GM12892 (cell line): ENCODE data around the gene BICDL2.

Experiments
- DNase-seq: peaks from one replicate; pipeline ENCODE4 v3.0.0; 2011; ENCODE audit not compliant: insufficient read length
- FAIRE-seq: peaks from 2 replicates; lab custom pipeline; 2011; peaks lifted over from hg19 to GRCh38; lab: Jason Lieb, UNC
- POLR2A ChIP-seq: IDR thresholded peaks from 2 replicates; pipeline ENCODE4 v1.6.1; 2011; ENCODE audit warnings: low read depth, low read length, control low read depth
- POLR2AphosphoS5 ChIP-seq: IDR thresholded peaks from 2 replicates; pipeline ENCODE4 v1.6.1; 2011; ENCODE audit warnings: low read depth, low read length, control low read depth
- TAF1 ChIP-seq: IDR thresholded peaks from 2 replicates; pipeline ENCODE4 v1.6.1; 2011; ENCODE audit warnings: low read depth, mild to moderate bottlenecking, control low read depth, low read length, borderline replicate concordance

Gene BICDL2

DNA sequence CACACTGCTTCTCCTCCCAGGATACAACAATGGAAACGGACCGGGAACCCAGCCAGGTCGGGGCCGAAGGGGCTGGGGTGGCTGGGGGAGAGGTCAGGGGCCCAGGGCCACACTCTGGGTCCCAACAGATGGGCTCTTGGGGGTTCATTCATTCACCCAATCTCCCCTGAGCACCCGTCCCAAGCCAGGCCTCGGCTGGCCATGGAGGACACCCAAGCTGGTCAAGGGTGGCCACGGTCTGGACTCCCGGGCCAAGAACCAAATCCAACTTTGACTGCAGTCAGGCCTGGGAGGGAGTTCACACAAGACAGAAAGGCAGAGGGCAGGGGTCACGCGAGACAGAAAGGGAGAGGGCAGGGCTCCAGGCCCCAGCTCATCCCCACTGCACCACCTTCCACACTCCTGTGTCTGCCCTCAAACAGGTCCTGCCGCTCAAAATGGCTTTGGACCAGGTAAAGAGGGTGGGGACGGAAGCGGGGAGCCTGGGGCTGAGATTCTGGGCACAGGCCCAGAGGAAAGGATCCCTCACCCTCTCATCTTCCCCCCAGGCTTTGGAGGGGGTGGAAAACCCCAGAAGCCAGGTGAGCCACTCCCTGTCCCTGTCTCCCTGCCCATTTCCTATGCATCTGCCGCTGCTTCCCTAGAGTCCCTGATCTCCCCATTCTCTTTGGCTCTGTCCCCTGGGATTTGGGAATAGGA, 44.2 kb downstream of the BICDL2 start:
- TF ChIP-seq POLR2A, result no peak
- no peak for TF ChIP-seq POLR2AphosphoS5
- no peak for TF ChIP-seq TAF1
- DNase-seq (no peak), FAIRE-seq (no peak)

DNA sequence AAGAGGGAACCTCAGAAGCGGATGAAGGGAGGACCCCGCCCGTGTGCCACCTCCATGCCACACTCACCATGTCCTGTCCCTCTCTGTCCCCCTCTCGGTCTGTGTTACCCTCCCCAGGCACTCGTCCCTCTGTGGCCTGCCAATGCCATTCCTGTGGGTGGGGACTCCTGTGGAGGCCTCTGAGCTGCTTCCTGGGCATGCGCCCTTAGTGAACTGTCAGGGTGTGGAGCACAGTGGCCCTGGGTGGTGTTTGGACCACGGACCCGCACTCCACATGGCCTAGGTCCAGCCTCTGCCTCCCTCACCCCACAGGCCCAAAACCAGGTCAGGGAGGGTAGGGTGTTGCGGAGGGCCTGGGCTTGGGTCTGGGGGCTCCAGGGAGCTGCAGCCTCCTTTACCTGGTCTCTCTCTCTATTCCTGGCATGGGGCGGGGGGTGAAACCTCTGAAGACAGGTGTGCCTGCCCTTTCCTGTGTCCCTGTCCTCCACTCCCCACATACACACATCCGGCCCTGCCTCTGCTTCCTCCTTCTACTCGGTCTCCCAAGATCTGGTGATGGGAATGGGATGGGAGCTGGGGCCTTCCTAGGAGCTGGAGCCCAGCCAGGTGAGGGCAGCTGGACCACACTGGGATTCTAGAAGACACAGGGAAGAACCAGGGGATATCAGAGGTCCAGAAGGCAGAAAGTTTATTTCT, 45.0 kb downstream of the BICDL2 start:
- TF ChIP-seq TAF1 (no peak), POLR2A (no peak), POLR2AphosphoS5 (no peak)
- FAIRE-seq, result no peak

GRCh38 chr16:2990891-2991290, 45.9 kb downstream of the BICDL2 start:
- TF ChIP-seq TAF1, result no peak
- no peak for TF ChIP-seq POLR2A
- no peak for TF ChIP-seq POLR2AphosphoS5
- DNase-seq, result no peak
- no peak for FAIRE-seq

More for the DNA sequence above, 45.0 kb downstream of the BICDL2 start:
- no peak for DNase-seq

DNA sequence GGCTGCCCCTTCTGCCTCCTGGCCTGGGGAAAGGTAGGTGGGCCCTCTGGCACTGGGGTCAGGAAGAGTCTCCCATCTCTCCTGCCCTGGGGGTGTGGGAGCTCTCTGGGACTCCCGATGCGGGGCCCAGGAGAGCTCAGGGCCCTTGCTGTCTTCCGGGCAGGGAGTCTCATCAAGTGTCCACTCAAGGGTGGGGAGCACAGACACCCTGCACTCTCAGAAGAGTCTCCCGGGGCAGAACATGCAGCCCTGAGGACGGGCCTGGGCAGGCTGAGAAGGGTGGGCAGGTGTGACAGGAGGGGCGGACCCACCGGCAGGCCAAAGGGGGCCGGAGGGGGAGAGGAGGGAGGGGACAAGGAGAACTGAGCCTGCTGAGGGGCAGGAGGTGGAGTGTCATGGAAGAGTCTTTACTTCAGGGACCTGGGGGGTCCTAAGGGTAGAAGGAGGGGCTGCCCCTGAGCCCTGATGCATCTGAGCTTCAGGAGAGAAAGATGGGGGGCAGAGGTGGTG, 48.1 kb downstream of the BICDL2 start:
- FAIRE-seq (no peak), DNase-seq (no peak)
- TF ChIP-seq POLR2A (no peak), POLR2AphosphoS5 (no peak), TAF1 (no peak)

DNA sequence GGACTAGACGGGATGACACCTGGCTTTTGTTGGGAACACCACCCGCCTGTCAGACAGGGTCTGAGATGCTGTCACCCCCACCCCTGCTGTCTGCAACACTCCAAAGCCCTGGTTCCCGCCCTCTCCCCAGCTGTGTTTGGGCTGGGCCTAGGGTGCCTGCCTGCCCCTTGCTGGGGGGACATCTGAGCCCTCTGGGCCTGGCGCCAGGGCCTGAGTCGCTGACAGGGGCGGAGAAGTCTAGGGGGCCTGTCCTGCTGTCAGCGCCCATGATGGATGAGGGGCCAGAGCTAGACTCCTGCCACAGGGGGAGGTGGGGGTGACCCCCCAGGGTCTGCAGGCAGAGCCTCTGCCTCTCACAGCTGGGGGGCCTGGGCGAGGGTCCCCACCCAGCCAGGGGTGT, 48.9 kb downstream of the BICDL2 start:
- TF ChIP-seq POLR2A (no peak), TAF1 (no peak), POLR2AphosphoS5 (no peak)
- FAIRE-seq, result no peak
- DNase-seq, result no peak

GRCh38 chr16:2987286-2987685, 49.5 kb downstream of the BICDL2 start:
- FAIRE-seq (no peak), DNase-seq (no peak)
- TF ChIP-seq TAF1 (no peak), POLR2A (no peak), POLR2AphosphoS5 (no peak)

DNA sequence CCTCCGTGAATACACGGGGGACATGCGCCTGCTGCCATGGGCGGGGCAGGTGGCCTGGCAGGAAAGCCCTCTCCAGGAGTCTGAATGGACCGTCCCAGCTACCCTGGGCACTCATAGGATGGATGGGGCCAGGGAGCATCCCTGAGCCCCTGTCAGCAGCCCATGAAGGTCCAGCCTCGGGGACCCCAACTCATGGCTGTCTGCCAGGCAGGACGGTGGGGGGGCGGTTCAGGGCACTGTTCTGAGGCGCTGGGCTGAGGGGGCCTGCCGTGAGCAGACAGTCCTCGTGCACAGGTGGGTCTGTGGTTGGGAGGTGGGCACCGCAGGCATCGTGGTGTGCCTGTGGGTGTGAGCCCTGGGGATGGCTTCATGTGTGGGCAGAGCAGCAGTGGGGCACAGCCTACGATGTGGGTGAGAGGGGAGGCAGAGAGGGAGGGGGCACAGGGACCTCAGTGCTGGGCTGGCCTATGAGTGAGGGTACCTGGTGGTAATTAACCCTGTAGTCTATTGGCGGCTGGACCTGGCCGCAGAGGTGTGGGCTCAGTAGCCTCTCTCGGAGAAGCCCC, 50.0 kb downstream of the BICDL2 start:
- DNase-seq, result no peak
- no peak for FAIRE-seq
- TF ChIP-seq TAF1 (no peak), POLR2A (no peak), POLR2AphosphoS5 (no peak)

GRCh38 chr16:2985893-2986355, 50.8 kb downstream of the BICDL2 start:
- FAIRE-seq, result no peak
- TF ChIP-seq TAF1, result no peak
- no peak for TF ChIP-seq POLR2A
- no peak for TF ChIP-seq POLR2AphosphoS5
- no peak for DNase-seq

GRCh38 chr16:2985462-2985861, 51.3 kb downstream of the BICDL2 start:
- FAIRE-seq (no peak), DNase-seq (no peak)
- TF ChIP-seq POLR2AphosphoS5 (no peak), POLR2A (no peak), TAF1 (no peak)

GRCh38 chr16:2983706-2984136, 53.0 kb downstream of the BICDL2 start:
- peak; percentile 89 for DNase-seq
- TF ChIP-seq TAF1 (no peak), POLR2A (no peak), POLR2AphosphoS5 (no peak)
- peak; percentile 69 for FAIRE-seq

- DNase-seq, result no peak
- TF ChIP-seq TAF1 (no peak), POLR2AphosphoS5 (no peak), POLR2A (no peak)
- FAIRE-seq, result no peak
Measured at GRCh38 chr16:2982402-2982801, 54.3 kb downstream of the BICDL2 start.

DNA sequence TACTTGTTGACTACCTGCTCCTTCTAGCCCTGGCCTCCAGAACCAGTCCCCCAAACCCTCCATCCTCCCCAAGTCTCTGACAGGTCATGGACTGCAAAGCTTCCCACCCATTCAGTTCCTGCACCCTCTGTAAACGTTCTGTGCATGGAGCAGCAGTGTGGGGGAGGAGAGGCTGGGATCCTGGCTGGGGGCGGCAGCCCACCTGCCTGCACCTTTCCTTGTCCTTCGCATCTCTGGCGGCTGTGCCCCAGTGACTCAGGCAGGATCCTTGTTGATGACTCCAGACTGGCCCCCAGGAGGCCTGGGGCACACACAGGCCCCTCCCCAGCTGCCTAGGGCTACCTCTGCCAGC, 54.9 kb downstream of the BICDL2 start:
- DNase-seq (no peak), FAIRE-seq (no peak)
- TF ChIP-seq POLR2A (no peak), TAF1 (no peak), POLR2AphosphoS5 (no peak)
